Calu3 (cell line): ENCODE data around the gene METTL27. TPM values are rescaled to one million over a fixed set of nuclear protein-coding genes. Genes with fewer than 3 reads are reported as not detected.
A peak's percentile ranks its signal among the peaks of the same experiment; 100 is the strongest.

ENCODE experiments used
- BruUV-seq: library from RNA; stranded (reverse); fragments of 400-500 nt; replicated peaks from 2 replicates; lab custom pipeline; 2021; lab: Mats Ljungman, UMichigan
- CTCF ChIA-PET: fragments of 300-600 bp; sonication (Branson Sonifier 250); formaldehyde crosslinking; loops from one replicate; lab custom pipeline; 2022; ENCODE audit warnings: antibody characterized with exemption; lab: Charles Lee
- DNase-seq: peaks from one replicate; pipeline ENCODE4 v3.0.0; 2022
- H3K27ac Mint-ChIP-seq: one replicate; pipeline ENCODE4 v1.8.0; 2022; ENCODE audit warnings: mixed read lengths; ENCODE audit not compliant: unreplicated experiment
- H3K27me3 Mint-ChIP-seq: one replicate; pipeline ENCODE4 v1.8.0; 2022; ENCODE audit warnings: mixed read lengths; ENCODE audit not compliant: unreplicated experiment
- H3K36me3 Mint-ChIP-seq: one replicate; pipeline ENCODE4 v1.8.0; 2022; ENCODE audit warnings: mild to moderate bottlenecking, moderate library complexity, mixed read lengths; ENCODE audit not compliant: insufficient read depth, unreplicated experiment
- H3K4me1 Mint-ChIP-seq: one replicate; pipeline ENCODE4 v1.8.0; 2022; ENCODE audit warnings: mild to moderate bottlenecking, low read depth, mixed read lengths; ENCODE audit not compliant: unreplicated experiment
- H3K4me3 Mint-ChIP-seq: one replicate; pipeline ENCODE4 v1.8.0; 2022; ENCODE audit warnings: mild to moderate bottlenecking, low read depth, moderate library complexity, mixed read lengths; ENCODE audit not compliant: unreplicated experiment
- H3K9me3 Mint-ChIP-seq: one replicate; pipeline ENCODE4 v1.8.0; 2022; ENCODE audit warnings: low read depth, mixed read lengths; ENCODE audit not compliant: unreplicated experiment
- CTCF ChIP-seq: fragments of 200-600 bp; IDR thresholded peaks from one replicate; pipeline ENCODE4 v1.8.0; 2022; ENCODE audit warnings: antibody characterized with exemption; ENCODE audit not compliant: unreplicated experiment
- intact Hi-C: fragments of 100-400 bp; cut with micrococcal nuclease; formaldehyde crosslinking; loops from one replicate; pipeline ENCODE4 v1.10.0; 2022; ENCODE audit not compliant: unreplicated experiment
- total RNA-seq: library from RNA; stranded (reverse); gene quantifications from 2 replicates; pipeline ENCODE4 v1.2.3, GENCODE V29; 2022

The METTL27 gene
- total RNA-seq, 1 experiment from 2014 or later: 14.3 TPM

DNA sequence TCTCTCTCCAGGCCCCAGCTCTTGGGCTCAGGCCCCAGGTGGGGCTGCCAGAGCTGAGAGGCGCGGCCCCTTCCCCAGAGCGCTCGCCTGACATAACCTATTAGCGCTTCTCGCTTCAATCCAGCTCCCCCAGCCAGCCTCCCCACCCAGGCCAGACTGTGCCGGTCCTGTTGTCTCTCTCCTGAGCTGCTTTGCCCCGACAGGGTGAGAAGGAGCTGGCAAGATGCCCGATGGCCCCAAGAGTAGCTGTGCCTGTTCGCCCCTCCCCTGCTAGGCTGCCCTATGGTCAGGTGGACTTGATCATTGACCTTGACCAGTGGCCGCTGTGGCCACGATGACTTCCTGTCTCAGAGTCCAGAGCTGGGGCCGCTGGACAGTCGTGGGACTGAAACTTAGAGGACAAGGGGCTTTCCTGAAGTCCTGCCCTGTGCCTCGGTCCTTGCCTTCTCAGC lies 27.8 kb upstream of the METTL27 start:
- intact Hi-C loops: no loop called here
- no peak for TF ChIP-seq CTCF
- Mint-ChIP-seq H3K27me3 (no peaks in the 10 kb centered on the region), H3K27ac (no peak overlapping the region), H3K4me3 (no peak overlapping the region), H3K36me3 (no peaks in the 10 kb centered on the region), H3K4me1 (no peaks in the 10 kb centered on the region), H3K9me3 (no peaks in the 10 kb centered on the region)
- DNase-seq: no peak
- no TSS peak for BruUV-seq
- CTCF ChIA-PET: no interaction called here

- CTCF ChIA-PET: no interaction called here
- intact Hi-C loops: loop anchor here (5.0 kb wide), 1 partner anchor 158 kb away; the partner anchor contains the start of gene ELN
- H3K4me1 Mint-ChIP-seq: no peaks in the 10 kb centered on the region
- no peaks in the 10 kb centered on the region for H3K36me3 Mint-ChIP-seq
- H3K27me3 Mint-ChIP-seq: no peaks in the 10 kb centered on the region
- H3K27ac Mint-ChIP-seq: no peak overlapping the region
- BruUV-seq: no TSS peak
- DNase-seq: no peak
- TF ChIP-seq CTCF: no peak
- no peak overlapping the region for H3K4me3 Mint-ChIP-seq
- no peaks in the 10 kb centered on the region for H3K9me3 Mint-ChIP-seq
Observed at GRCh38 chr7:73869011-73869798, 26.9 kb upstream of the METTL27 start.

- DNase-seq: no peak
- no peaks in the 10 kb centered on the region for H3K4me1 Mint-ChIP-seq
- no TSS peak for BruUV-seq
- no peaks in the 10 kb centered on the region for H3K9me3 Mint-ChIP-seq
- no peak for TF ChIP-seq CTCF
- H3K4me3 Mint-ChIP-seq: no peak overlapping the region
- H3K27me3 Mint-ChIP-seq: no peaks in the 10 kb centered on the region
- no peak overlapping the region for H3K27ac Mint-ChIP-seq
- CTCF ChIA-PET: interaction anchor here (0.8 to 1.2 kb wide), 2 partner anchors 113 to 161 kb away, joined by 3 to 6 read pairs; no protein-coding TSS in a partner anchor
- intact Hi-C loops: loop anchor here (2.0 to 5.0 kb wide), 2 partner anchors 112 to 161 kb away; partner anchors contain the start of gene ELN
- no peaks in the 10 kb centered on the region for H3K36me3 Mint-ChIP-seq
Observed at GRCh38 chr7:73866446-73866767, 24.1 kb upstream of the METTL27 start.

DNA sequence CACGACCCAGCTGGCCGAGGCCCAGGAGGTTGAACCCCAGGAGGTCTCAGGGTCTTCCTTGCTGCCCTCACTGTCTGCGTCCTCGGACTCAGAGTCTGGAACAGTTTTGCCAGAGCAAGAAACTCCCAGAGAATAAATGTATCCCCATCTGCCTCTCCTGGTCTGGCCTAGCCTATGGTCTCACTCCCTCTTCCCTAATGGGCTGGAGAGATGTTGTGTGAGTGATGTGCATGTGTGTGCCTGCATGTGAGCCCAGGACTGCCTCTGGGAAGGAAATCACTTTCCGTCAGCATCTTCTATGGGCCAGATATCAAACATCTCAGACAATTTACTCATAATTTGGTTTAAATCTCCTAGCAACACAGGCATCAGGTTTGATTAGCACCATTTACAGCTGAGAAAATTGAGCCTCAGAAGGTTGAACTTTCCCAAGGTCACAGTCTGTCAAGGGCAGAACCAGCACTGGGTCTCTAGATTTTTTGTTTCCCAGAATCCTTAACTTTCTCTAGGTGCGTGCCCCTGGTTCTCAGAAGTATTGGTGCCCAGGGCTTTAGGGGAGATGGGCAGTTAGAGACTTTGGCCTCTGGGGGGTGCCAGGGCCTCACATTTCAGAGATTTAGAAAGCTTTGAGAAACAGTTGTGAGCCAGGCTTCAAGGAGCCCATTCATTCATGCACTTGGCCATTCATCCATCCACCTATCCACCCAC lies 23.6 kb upstream of the METTL27 start:
- Mint-ChIP-seq H3K4me3 (no peak overlapping the region), H3K9me3 (no peaks in the 10 kb centered on the region), H3K4me1 (no peaks in the 10 kb centered on the region), H3K27ac (no peak overlapping the region), H3K27me3 (no peaks in the 10 kb centered on the region), H3K36me3 (no peaks in the 10 kb centered on the region)
- no TSS peak for BruUV-seq
- TF ChIP-seq CTCF: no peak
- CTCF ChIA-PET: interaction anchor here (0.8 to 1.2 kb wide), 3 partner anchors 113 to 194 kb away, joined by 3 to 6 read pairs (median 4); no protein-coding TSS in a partner anchor
- DNase-seq: peak; percentile 43
- intact Hi-C loops: loop anchor here (2.0 to 5.0 kb wide), 2 partner anchors 113 to 161 kb away; partner anchors contain the start of gene ELN
